Right lobe of liver (tissue), 4 donors: Measurements from ENCODE around the gene LCNL1.

Source experiments
- POLR2A ChIP-seq: fragments of 450-650 bp; IDR thresholded peaks from one replicate; pipeline ENCODE4 v1.6.1; 2017; ENCODE audit warnings: antibody characterized with exemption, mild to moderate bottlenecking
- TF ChIP-seq, protein P1 (sequence below), 4 donors: fragments of 200-600 bp in 3 of 4; fragments of 450-650 bp in 1 of 4; IDR thresholded peaks; one replicate each; pipeline versions ENCODE4 v1.5.1 to v1.8.0; 2016 to 2022; ENCODE audit warnings: antibody characterized with exemption in 4 of 4, mild to moderate bottlenecking in 2 of 4
- donor health status: DM: no; HTN: no; CAD: no.
- donor health status: DM: no; HTN: no; CAD: no.
- donor health status: DM: no; HTN: yes; CAD: no.

DNA sequence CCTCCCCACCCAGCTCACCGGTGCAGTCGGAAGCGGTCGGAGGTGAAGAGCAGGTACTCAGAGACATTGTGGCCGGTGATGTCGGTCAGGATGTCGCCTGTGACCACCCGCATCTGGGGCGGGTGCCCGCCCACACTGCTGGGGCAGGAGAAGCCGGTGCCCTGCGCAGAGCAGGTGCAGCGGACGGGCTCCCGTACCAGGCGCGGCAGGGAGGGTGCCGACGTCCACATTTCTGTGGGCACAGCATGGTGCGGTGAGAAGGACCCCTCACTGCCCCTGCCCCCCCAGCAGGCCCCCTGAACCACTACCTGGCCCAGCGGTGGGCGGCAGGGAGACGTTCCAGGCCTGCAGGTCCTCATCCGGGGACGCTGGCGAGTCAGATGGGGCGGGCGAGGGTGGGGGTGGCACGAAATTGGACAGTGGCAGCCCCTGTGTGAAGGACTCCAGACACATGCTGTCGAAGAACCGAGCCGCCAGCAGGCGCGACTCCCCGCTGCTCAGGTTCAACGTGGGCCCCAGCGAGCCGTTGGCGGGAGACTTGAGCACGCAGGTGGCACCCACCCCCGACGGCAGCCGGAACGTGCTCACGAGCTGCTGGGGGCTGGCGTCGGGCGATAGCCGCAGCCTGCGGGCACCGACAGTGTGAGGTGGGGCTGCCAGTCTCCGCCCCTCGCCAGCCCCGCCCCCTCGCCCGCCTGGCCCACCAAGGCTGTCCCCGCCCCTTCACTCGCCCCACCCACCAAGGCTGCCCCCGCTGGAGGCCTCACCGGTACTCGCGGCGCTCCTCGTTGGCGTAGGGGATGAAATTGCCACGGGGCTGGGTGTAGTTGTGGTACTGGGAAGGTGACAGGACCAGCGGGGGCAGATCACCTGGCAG is 30.1 kb downstream of the LCNL1 start:
- no peak for TF ChIP-seq POLR2A
- TF ChIP-seq, protein P1, sequence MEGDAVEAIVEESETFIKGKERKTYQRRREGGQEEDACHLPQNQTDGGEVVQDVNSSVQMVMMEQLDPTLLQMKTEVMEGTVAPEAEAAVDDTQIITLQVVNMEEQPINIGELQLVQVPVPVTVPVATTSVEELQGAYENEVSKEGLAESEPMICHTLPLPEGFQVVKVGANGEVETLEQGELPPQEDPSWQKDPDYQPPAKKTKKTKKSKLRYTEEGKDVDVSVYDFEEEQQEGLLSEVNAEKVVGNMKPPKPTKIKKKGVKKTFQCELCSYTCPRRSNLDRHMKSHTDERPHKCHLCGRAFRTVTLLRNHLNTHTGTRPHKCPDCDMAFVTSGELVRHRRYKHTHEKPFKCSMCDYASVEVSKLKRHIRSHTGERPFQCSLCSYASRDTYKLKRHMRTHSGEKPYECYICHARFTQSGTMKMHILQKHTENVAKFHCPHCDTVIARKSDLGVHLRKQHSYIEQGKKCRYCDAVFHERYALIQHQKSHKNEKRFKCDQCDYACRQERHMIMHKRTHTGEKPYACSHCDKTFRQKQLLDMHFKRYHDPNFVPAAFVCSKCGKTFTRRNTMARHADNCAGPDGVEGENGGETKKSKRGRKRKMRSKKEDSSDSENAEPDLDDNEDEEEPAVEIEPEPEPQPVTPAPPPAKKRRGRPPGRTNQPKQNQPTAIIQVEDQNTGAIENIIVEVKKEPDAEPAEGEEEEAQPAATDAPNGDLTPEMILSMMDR (IDR thresholded peaks at IDR 0.05) = no peak
